ENCODE results near the gene C5AR2. TPM values are rescaled to one million over a fixed set of nuclear protein-coding genes. Genes with fewer than 3 reads are reported as not detected.
A peak's percentile ranks its signal among the peaks of the same experiment; 100 is the strongest.
"Not testable (repeated sequence)": the region's sequence is repeated elsewhere in the genome, so short reads cannot be mapped to it uniquely, and the experiment has no call there.

Gene C5AR2
- total RNA-seq, 1 donor from 2014 or later: 0.07 TPM

DNA sequence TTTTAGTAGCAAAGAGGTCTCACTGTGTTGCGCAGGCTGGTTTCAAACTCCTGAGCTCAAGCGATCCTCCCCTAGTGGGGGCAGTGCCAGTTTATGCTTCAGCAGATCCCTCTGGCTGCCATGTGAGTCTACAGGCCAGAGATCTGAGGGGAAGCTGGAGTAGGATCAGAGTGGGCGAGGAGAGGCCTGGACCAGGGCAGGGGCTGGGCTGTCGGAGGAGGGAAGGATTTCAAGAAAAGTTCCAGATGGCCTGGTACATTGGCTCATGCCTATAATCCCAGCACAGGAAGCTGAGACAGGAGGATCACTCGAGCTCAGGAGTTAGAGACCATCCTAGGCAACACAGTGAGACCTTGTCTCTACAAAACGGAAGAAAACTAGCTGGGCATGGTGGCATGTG lies 27.0 kb downstream of the C5AR2 start:
- no peak for DNase-seq (ENCODE audit: low read depth, low spot score)

- no peak for DNase-seq (ENCODE audit: low read depth, low spot score)
These were observed 30.3 kb downstream of the C5AR2 start for GRCh38 chr19:47362321-47362720.

DNA sequence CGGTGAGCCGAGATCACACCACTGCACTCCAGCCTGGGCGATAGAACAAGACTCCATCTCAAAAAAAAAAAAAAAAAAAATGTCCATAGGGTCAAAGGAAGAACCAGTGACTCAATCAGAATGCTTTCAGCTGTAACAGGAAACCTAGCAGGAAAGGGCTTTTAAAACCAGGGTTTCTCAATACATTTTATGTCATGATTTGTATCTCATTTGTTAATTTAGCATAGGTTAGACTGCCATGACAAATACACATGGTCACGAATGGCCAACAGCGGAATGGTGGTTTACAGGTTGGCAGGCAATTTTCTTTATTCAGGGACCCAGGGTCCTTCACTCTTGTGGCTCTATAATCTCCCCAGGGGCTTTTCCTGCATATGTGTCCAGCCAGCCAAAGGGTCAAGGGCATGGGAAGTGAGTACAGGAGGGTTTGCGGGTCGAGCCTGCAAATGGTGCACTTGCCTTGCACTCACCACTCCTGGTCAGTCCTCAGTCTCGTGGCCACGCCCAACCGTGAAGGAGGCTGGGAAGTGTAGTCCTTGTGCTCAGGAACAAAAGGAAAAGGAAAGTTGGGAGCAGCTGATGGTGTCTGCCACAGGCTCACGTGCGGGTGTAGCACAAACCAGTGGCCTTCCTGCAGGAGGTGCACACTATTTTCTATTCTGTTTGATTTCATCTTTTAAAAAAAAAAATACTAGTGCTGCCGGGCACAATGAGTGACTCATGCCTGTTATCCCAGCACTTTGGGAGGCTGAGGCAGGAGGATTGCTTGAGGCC lies 32.0 kb downstream of the C5AR2 start:
- DNase-seq (ENCODE audit: low read depth, low spot score): peak; percentile 59

- DNase-seq (ENCODE audit: low read depth, low spot score): not testable (repeated sequence)
These were observed 33.5 kb downstream of the C5AR2 start for GRCh38 chr19:47365455-47365854.

- no peak for DNase-seq (ENCODE audit: low read depth, low spot score)
These were observed 38.2 kb downstream of the C5AR2 start for GRCh38 chr19:47370045-47370611.

- DNase-seq (ENCODE audit: low read depth, low spot score): no peak
These were observed 39.3 kb downstream of the C5AR2 start for GRCh38 chr19:47371261-47371660.

- DNase-seq (ENCODE audit: low read depth, low spot score): no peak
These were observed 40.6 kb downstream of the C5AR2 start for GRCh38 chr19:47372603-47373002.

DNA sequence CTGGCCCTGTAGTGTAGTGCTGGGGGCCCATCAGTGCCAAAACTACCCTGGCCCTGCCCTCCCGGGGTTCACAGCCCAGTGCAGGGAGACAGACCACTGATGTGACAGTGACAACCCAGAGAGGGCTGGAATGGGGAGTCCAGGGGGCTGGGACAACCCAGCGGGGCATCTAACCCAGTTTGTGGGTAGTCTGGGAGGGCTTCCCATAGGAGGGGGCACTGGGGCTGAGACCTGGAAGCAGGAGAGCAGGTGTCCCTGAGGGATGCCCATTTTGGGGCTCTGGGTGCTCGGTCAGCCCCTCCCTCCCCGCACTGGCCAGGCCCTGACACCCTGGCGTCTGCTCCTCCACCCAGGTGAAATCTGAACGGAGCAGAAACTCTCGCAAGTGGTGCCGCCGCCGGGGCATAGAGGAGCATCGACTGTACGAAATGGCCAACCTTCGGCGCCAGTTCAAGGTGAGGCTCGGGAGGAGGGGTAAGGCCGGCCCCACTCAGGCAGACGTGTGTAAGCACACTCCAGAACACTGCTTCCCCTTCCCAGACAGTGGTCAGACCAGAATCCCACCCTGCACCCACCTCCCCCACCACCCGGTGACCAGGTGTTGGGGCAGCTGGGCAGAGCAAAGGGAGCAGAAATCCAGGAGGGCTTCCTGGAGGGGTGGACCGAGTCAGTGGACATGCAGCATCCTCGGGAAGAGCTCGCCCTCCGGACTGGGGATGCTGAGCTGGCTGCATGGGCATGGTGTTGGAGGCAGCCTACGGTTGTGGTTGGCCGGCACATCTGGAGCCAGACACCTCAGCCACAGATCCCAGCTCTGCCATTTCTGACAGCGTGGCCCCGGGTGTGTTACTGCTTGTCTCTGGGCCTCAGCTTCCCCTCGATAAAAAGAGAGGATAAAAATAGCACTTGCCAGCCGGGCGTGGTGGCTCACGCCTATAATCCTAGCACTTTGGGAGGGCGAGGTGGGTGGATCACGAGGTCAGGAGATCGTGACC lies 41.6 kb downstream of the C5AR2 start:
- no peak for DNase-seq (ENCODE audit: low read depth, low spot score)

DNA sequence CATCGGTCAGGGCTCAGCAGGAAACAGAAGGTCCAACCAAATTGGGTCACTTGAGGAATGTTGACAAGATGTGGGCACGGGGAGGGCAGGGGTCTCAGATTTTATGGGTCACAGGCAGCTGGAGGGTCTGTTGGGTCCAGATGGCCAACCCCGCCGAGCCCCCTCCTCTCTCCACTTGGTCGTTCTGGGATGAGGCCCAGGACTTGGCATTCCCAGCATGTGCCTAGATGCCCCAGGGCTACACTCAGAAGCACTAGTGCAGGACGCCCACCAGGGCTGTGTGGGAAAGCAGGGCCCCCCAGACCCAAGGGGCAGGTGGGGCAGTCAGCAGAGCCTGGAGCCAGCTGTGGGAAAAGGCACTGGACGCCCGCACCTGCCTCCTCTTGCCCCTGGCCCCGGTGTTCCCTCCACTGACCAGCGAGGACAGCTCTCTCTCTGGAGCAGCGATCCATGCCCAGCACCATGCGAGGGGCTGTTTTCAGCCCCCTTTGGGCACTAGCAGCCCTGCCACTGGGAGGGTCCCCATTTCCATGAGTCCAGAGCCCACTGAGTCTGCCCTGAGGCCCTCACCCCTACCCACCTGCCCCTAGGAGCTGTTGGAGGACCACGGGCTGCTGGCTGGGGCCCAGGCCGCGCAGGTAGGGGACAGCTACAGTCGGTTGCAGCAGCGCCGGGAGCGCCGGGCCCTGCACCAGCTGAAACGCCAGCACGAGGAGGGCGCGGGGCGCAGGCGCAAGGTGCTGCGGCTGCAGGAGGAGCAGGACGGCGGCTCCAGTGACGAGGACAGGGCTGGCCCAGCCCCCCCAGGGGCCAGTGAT lies 43.1 kb downstream of the C5AR2 start:
- no peak for DNase-seq (ENCODE audit: low read depth, low spot score)

GRCh38 chr19:47375694-47376588 lies 44.0 kb downstream of the C5AR2 start:
- DNase-seq (ENCODE audit: low read depth, low spot score): no peak

DNA sequence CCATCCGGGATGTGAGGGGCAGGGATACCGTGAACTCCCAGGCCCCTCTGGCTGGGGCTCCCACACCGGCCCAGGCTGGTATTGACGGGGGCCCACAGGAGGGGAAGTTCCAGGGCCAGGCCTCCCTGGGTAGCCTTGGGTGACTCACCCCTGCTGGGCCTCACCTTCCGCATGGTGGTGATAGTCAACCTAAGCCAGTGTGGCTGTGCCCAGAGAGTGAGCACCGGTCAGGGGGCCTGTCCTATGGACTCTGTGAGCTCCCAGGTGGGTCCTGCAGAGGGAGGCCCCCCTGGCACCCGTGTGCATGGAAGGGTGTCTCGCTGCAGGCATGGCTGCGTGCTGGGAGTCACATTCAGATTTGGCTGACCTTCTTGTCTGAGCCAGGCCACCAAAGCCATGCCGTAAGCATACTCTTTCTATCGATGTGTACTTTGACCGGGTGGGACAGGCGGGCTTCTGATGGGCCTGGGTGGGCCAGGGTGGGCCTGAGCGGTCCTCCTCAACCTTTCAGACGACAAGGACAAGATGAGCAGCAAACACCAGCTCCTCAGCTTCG lies 44.7 kb downstream of the C5AR2 start:
- no peak for DNase-seq (ENCODE audit: low read depth, low spot score)

DNA sequence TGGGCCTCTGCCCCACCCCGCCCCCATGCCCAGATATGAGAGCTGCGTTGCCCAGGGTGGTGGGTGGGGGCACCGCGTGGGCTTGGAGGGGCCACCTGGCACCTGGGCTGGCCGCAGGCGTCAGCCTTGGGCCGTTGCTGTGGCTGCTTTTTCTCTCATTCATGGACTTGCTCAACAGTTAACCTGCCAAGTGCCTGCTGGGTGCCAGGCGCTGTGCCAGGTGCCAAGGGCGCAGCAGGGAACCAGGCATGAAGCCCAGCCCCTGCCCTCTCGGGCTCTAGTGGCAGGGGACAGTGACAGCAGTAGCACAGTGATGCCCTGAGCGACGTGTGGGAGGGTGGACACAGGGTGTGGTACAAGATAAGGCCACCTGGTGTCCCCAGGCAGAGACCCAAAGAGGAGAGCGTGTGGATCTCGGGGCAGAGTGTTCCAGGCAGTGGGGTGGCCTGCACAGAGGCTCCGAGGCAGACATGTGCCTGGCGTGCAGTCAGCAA lies 45.3 kb downstream of the C5AR2 start:
- DNase-seq (ENCODE audit: low read depth, low spot score): no peak

GRCh38 chr19:47377801-47378200 lies 45.8 kb downstream of the C5AR2 start:
- DNase-seq (ENCODE audit: low read depth, low spot score): no peak

DNA sequence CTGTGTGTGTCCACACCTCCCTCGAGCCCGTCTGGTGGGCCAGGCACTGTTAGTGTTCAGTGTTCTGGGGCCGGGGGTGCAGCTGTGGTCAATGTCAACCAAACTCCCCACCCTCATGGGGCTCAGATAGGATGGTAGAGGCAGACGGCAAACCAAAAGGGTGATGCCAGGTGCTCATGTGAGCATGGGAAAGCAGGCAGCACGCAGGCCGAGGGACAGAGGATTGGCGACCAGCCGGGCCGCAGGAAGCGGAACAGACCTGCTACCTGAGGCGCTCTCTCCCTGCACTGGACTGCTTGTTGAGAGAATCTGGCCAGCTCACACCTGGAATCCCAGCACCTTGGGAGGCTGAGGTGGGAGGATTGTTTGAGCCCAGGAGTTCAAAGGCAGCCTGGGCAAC lies 46.3 kb downstream of the C5AR2 start:
- no peak for DNase-seq (ENCODE audit: low read depth, low spot score)

DNA sequence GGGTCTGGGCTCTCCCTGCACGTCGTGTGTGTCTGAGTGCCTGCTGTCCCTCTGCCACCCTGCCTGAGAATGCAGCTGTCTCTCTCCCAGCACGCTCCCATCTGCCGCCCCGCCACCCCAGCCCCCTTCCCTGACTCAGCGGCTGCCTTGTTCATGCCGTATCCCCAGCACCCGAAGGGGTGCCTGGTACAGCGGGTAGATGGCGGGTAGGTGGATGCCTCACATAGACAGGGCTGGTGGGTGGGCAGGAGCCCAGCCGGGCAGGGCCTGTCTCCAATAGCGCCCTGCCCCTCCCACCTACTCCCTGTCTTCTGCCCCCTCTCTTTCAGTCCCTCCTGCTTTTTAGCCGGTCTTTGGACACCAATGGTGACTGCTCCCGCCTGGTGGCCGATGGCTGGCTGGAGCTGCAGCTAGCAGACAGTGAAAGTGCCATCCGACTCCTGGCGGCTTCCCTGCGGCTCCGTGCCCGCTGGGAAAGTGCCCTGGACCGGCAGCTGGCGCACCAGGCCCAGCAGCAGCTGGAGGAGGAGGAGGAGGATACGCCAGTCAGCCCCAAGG lies 47.5 kb downstream of the C5AR2 start:
- no peak for DNase-seq (ENCODE audit: low read depth, low spot score)

DNA sequence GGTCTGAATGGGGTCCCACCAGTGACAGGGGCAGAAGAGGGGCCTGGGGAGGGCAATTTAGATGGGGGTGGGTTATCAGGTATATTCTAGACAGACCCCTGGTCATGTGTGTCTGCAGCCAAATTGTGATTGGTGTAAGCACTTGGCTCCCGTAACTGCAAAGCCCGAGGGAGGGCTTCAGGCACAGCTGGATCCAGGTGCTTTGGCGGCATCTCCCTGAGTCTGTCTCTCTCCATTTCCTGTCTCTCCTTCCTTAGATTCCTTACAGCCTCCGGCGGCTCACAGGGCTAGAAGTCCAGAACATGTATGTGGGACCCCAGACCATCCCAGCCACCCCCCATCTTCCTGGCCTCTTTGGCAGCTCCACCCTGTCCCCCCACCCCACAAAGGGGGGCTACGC lies 48.6 kb downstream of the C5AR2 start:
- no peak for DNase-seq (ENCODE audit: low read depth, low spot score)

- no peak for DNase-seq (ENCODE audit: low read depth, low spot score)
These were observed 49.1 kb downstream of the C5AR2 start for GRCh38 chr19:47381121-47381520.

DNA sequence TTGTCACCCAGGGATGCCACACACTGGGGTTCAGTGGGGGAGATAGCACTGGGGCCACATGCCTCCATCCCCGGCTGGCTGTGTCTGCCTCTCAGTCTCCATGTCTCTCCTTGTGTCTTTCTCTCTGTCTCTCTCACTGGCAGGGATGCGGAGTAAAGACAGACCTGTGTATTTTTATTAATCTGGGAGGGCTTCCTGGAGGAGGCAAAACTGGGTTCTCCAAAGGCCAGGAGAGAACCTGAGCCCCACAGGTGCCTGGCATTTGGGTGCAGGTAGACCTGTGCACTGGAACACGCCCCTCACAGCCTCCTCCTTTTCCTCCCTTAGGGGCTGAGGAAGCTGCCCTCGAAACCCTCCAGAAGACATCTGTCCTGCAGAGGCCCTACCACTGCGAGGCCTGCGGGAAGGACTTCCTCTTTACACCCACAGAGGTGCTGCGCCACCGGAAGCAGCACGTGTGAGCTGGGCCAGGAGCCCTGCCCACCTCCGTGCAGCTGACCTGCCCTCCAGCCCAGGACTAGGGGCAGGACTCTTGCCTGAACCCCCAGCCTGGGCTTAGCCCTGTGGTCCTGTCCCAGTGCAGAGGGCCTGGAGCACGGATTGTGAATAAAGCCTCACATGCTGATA lies 49.8 kb downstream of the C5AR2 start:
- no peak for DNase-seq (ENCODE audit: low read depth, low spot score)

- not testable (repeated sequence) for DNase-seq (ENCODE audit: low read depth, low spot score)
These were observed 51.9 kb downstream of the C5AR2 start for GRCh38 chr19:47383890-47384289.

Data from pulmonary artery endothelial cell (primary cell).